SK-N-SH (cell line): ENCODE results near the gene ZNF557.

ENCODE experiments used
- CHD2 ChIP-seq: fragments of 150-350 bp; IDR thresholded peaks from 2 replicates; pipeline ENCODE4 v1.6.1; 2018; ENCODE audit warnings: low read length; ENCODE audit not compliant: partially characterized antibody
- JUND ChIP-seq: IDR thresholded peaks from 2 replicates; pipeline ENCODE4 v1.4.0; 2012
- NFIC ChIP-seq: IDR thresholded peaks from 2 replicates; pipeline ENCODE4 v1.4.0; 2012; ENCODE audit warnings: borderline replicate concordance
- POLR2AphosphoS5 ChIP-seq: IDR thresholded peaks from 2 replicates; pipeline ENCODE4 v1.6.1; 2012; ENCODE audit warnings: low read depth, low read length
- REST ChIP-seq: IDR thresholded peaks from 2 replicates; pipeline ENCODE4 v1.6.1; 2012; ENCODE audit warnings: mild to moderate bottlenecking, low read depth, low read length, moderate library complexity
- SIN3A ChIP-seq: IDR thresholded peaks from 2 replicates; pipeline ENCODE4 v1.6.1; 2012; ENCODE audit warnings: low read depth, mild to moderate bottlenecking, low read length, moderate library complexity, borderline replicate concordance
- SMC3 ChIP-seq: IDR thresholded peaks from 2 replicates; pipeline ENCODE4 v1.6.1; 2012; ENCODE audit warnings: low read depth, low read length, improper control_type of control experiment
- TAF1 ChIP-seq: IDR thresholded peaks from 2 replicates; pipeline ENCODE4 v1.6.1; 2012; ENCODE audit warnings: low read depth, mild to moderate bottlenecking, low read length, moderate library complexity, borderline replicate concordance
- TF ChIP-seq, protein P1 (sequence below): IDR thresholded peaks from 2 replicates; pipeline ENCODE4 v1.4.0; 2012; ENCODE audit warnings: low read depth, borderline replicate concordance
- TF ChIP-seq, protein P2 (sequence below): IDR thresholded peaks from 2 replicates; pipeline ENCODE4 v1.4.0; 2012; ENCODE audit warnings: low read depth, borderline replicate concordance
- TF ChIP-seq, protein P3 (sequence below): fragments of 200-600 bp; sonication (generic); IDR thresholded peaks from 2 replicates; pipeline ENCODE4 v1.6.1; 2017; ENCODE audit warnings: antibody characterized with exemption, mild to moderate bottlenecking, moderate library complexity
- TF ChIP-seq, protein P4 (sequence below): IDR thresholded peaks from 2 replicates; pipeline ENCODE4 v1.4.0; 2012; ENCODE audit warnings: low read depth
- TF ChIP-seq, protein P5 (sequence below): fragments of 150-350 bp; IDR thresholded peaks from 2 replicates; pipeline ENCODE4 v1.6.1; 2016; ENCODE audit warnings: mild to moderate bottlenecking, low read depth, low read length

DNA sequence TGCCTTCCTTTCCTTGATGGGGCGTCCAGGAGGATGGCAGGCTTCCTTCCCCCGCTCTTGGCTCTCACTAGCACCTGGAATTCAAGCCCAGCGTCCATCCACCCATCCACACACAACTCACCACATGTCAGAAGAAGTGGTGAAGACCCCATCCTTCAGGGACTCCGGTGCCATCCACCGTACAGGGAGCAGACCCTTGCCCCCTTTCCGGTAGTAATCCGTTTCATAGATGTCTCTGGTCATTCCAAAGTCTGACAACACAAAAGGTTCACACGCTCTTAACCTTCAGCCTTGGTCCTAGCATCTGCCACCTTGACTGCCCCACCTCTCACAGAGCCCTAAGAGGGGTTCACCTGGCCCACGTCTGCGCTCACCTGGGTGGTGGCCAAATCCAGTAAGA, 51.0 kb downstream of the ZNF557 start:
- TF ChIP-seq TAF1 (no peak), SIN3A (no peak), POLR2AphosphoS5 (no peak), CHD2 (no peak), SMC3 (no peak), REST (no peak), JUND (no peak), NFIC (no peak)
- TF ChIP-seq, protein P1, sequence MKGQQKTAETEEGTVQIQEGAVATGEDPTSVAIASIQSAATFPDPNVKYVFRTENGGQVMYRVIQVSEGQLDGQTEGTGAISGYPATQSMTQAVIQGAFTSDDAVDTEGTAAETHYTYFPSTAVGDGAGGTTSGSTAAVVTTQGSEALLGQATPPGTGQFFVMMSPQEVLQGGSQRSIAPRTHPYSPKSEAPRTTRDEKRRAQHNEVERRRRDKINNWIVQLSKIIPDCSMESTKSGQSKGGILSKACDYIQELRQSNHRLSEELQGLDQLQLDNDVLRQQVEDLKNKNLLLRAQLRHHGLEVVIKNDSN, result no peak
- TF ChIP-seq, protein P2, sequence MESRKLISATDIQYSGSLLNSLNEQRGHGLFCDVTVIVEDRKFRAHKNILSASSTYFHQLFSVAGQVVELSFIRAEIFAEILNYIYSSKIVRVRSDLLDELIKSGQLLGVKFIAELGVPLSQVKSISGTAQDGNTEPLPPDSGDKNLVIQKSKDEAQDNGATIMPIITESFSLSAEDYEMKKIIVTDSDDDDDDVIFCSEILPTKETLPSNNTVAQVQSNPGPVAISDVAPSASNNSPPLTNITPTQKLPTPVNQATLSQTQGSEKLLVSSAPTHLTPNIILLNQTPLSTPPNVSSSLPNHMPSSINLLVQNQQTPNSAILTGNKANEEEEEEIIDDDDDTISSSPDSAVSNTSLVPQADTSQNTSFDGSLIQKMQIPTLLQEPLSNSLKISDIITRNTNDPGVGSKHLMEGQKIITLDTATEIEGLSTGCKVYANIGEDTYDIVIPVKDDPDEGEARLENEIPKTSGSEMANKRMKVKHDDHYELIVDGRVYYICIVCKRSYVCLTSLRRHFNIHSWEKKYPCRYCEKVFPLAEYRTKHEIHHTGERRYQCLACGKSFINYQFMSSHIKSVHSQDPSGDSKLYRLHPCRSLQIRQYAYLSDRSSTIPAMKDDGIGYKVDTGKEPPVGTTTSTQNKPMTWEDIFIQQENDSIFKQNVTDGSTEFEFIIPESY, result no peak
- TF ChIP-seq, protein P3, sequence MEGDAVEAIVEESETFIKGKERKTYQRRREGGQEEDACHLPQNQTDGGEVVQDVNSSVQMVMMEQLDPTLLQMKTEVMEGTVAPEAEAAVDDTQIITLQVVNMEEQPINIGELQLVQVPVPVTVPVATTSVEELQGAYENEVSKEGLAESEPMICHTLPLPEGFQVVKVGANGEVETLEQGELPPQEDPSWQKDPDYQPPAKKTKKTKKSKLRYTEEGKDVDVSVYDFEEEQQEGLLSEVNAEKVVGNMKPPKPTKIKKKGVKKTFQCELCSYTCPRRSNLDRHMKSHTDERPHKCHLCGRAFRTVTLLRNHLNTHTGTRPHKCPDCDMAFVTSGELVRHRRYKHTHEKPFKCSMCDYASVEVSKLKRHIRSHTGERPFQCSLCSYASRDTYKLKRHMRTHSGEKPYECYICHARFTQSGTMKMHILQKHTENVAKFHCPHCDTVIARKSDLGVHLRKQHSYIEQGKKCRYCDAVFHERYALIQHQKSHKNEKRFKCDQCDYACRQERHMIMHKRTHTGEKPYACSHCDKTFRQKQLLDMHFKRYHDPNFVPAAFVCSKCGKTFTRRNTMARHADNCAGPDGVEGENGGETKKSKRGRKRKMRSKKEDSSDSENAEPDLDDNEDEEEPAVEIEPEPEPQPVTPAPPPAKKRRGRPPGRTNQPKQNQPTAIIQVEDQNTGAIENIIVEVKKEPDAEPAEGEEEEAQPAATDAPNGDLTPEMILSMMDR, result no peak
- TF ChIP-seq, protein P4, sequence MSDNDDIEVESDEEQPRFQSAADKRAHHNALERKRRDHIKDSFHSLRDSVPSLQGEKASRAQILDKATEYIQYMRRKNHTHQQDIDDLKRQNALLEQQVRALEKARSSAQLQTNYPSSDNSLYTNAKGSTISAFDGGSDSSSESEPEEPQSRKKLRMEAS, result no peak
- TF ChIP-seq, protein P5, sequence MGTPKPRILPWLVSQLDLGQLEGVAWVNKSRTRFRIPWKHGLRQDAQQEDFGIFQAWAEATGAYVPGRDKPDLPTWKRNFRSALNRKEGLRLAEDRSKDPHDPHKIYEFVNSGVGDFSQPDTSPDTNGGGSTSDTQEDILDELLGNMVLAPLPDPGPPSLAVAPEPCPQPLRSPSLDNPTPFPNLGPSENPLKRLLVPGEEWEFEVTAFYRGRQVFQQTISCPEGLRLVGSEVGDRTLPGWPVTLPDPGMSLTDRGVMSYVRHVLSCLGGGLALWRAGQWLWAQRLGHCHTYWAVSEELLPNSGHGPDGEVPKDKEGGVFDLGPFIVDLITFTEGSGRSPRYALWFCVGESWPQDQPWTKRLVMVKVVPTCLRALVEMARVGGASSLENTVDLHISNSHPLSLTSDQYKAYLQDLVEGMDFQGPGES, result no peak
